Large intestine (tissue), 3 donors: ENCODE data around the gene EHBP1L1. TPM values are rescaled to one million over a fixed set of nuclear protein-coding genes. Genes with fewer than 3 reads are reported as not detected.

Experiments
- DNase-seq, 2 donors: peaks; one replicate each; pipeline versions ENCODE4 v3.0.0 to v3.0.0-alpha.2; 2013
- H3K27ac ChIP-seq: one replicate; pipeline ENCODE4 v1.5.1; 2013; ENCODE audit warnings: low read length
- H3K27me3 ChIP-seq: 2 replicates; pipeline ENCODE4 v1.6.1; 2013; ENCODE audit warnings: low read length; ENCODE audit not compliant: control insufficient read depth, insufficient read depth
- H3K36me3 ChIP-seq: 2 replicates; pipeline ENCODE4 v1.6.1; 2013; ENCODE audit warnings: low read length; ENCODE audit not compliant: control insufficient read depth, insufficient read depth
- H3K4me1 ChIP-seq: one replicate; pipeline ENCODE4 v1.6.1; 2013; ENCODE audit warnings: low read length; ENCODE audit not compliant: control insufficient read depth, insufficient read depth
- H3K4me3 ChIP-seq: one replicate; pipeline ENCODE4 v1.5.1; 2013; ENCODE audit warnings: low read length
- H3K9me3 ChIP-seq: one replicate; pipeline ENCODE4 v1.6.1; 2013; ENCODE audit warnings: mild to moderate bottlenecking, low read depth, low read length, moderate library complexity; ENCODE audit not compliant: control insufficient read depth
- WGBS: methylation state at CpG from one replicate; pipeline ENCODE4 v1.1.5; 2013; ENCODE audit warnings: low lambda C conversion rate; ENCODE audit not compliant: insufficient coverage; 5-methylcytosine and 5-hydroxymethylcytosine counted together
- polyA plus RNA-seq: library from polyadenylated mRNA; unstranded; fragments of 120-200 nt; gene quantifications from one replicate; pipeline ENCODE4 v1.2.1, GENCODE V29; 2013

The EHBP1L1 gene
- polyA plus RNA-seq, 1 donor, result 77.9 TPM

DNA sequence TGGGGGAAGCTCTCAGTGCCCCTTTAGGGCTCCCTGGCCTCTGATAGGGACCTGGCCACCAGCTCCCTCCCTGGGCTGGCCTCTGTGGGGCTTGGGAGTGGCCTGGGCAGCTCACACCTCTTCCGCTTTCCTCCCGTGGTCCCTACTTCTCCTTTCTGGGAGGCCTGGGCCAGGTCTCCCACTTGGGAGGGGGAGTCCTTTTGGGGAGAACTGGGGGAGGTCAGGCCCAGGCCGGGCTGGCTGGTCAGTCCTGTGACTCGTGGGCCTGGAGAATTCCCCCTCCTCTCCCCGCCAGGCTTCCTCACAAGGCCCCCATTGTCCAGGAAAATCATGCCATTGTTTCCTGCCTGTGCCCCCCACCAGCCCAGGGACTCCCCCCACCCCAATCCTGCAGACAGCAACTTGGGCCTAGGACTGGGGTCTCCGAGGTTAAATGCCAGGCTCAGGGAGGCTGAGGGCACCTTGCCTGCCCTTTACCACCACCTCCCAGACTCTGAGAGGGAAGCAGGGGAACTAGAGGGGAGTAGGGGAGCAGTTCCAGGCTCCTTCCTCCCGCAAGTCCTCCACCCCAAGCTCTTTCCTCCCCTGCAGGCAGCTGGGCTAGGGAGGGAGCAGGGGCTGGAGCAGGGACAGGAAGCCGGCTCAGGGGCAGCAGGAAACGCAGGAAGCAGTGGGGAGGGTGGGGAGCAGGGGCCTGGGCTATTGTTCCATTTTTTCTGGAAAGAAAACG, 35.3 kb downstream of the EHBP1L1 start:
- H3K9me3 ChIP-seq, result peaks cover 4% of the 10 kb centered on the region
- peaks cover 56% of the 10 kb centered on the region for H3K36me3 ChIP-seq
- H3K27me3 ChIP-seq, result no peaks in the 10 kb centered on the region
- H3K4me1 ChIP-seq, result peaks cover 45% of the 10 kb centered on the region
- H3K4me3 ChIP-seq, result peak overlapping the region; percentile 98
- DNase-seq, result no peak
- no peak overlapping the region for H3K27ac ChIP-seq
- no CpG with 5 or more reads among the region's 10 CpGs for WGBS

DNA sequence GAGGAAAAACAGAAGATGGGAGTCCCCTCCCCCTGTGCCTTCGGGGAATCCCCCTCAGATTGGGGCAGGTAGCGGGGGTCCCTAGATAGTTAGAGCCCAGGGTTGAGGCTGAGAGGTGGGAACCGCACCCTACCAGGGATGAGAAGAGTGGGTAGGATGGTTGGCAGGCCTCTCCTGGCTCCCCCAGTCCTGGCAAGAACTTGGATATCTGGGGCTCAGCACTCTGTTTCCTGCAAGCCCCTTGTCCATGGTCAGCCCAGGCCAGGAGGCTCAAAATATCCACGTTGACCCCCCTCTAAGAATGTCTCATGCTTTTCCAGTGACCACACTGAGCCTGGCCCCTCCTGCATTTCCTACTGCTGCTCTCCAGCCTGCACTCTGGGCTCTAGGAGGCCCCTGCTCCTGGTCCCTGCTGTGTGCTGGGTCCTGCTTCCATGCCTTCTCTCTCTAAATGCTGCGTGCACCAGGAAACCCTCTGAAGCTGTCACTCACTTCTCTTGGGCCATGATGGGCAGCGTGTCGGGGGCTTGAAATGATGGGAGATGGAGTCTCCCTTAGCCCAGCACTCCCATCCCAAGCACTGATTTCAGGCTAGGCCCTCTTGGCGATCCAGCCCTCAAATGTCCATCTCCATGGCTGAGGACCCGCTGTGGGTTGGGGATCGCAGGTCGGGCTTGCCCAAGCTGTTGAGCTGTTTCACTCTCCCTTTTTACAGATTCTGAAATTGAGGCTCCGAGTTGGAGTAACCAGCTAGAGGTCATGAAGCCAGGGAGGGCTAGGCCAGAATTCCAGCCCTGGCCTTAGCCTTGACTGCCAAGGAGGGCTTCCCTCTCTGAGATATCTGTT, 36.1 kb downstream of the EHBP1L1 start:
- no CpG with 5 or more reads among the region's 12 CpGs for WGBS

DNA sequence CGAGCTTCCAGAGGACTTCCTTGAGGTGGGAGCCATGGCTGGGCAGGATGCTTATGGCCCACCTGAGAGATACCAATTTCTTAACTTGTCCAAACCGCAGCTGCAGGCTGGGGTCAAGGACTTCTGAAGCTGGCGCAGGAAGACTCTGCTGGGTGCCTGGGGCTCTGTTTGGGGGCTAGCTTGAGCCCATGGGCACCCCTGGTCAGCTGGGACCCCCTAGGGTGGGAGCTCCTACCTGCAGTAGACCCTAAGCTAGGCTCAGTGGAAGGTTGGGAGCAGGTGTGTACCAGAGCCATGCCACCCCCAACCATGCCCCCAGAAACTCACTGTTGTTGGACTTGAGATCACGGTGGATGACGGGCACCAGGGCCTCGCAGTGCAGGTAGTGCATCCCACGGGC, 36.8 kb downstream of the EHBP1L1 start:
- no CpG with 5 or more reads among the region's 7 CpGs for whole genome bisulfite sequencing
- H3K4me1 ChIP-seq, result peaks cover 51% of the 10 kb centered on the region
- H3K36me3 ChIP-seq, result peaks cover 52% of the 10 kb centered on the region
- no peak overlapping the region for H3K27ac ChIP-seq
- no peaks in the 10 kb centered on the region for H3K9me3 ChIP-seq
- H3K27me3 ChIP-seq, result no peaks in the 10 kb centered on the region
- DNase-seq, result no peak
- H3K4me3 ChIP-seq, result peak overlapping the region; percentile 98

More for the DNA sequence above, 36.1 kb downstream of the EHBP1L1 start:
- H3K9me3 ChIP-seq, result peaks cover 4% of the 10 kb centered on the region
- H3K4me3 ChIP-seq, result peak overlapping the region; percentile 98
- H3K27ac ChIP-seq, result no peak overlapping the region
- H3K27me3 ChIP-seq, result no peaks in the 10 kb centered on the region
- no peak for DNase-seq
- peaks cover 50% of the 10 kb centered on the region for H3K36me3 ChIP-seq
- H3K4me1 ChIP-seq, result peaks cover 50% of the 10 kb centered on the region

DNA sequence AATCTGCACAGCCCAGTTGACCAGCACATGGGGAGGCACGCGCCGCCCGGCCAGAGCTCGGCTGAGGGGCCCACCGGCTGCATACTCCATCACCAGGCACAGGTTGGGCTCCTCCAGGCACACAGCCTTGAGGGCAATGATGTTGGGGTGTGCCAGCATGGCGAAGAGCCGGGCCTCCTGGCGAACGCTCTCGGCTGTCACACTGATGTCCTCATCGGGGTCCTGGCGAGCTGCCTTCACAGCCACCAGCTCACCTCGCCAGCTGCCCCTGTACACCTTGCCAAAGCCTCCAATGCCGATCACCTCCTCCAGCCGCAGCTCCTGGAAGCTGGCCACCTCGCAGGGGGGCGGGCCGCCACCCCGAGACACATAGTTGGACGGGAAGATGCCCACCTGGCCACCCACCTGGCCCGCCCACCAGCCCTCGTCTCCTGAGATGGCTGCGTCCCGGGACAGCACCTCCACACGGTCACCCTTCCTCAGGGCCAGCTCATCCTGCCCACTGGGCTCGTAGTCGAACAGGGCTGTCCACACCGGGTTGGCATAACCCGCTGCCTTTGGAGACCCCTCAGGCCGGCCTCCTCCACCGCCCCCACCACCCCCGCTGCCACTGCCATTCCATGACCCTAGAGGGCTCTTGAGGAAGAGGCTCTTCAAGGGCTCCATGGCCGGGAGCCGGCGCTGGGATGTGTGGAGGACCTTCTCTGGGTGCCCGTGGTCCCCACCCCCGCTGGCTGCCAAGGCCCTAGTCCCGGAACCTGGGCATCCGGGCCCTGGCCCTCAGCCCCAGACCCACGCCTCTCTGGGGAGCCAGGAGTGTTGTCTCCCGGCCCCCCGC, 37.5 kb downstream of the EHBP1L1 start:
- Histone ChIP-seq H3K36me3 (peaks cover 52% of the 10 kb centered on the region), H3K27me3 (no peaks in the 10 kb centered on the region), H3K27ac (peak overlapping the region; percentile 99), H3K4me3 (peak overlapping the region; percentile 98), H3K4me1 (peaks cover 45% of the 10 kb centered on the region), H3K9me3 (no peaks in the 10 kb centered on the region)
- WGBS, result no CpG with 5 or more reads among the region's 43 CpGs
- DNase-seq, result no peak

- H3K27me3 ChIP-seq, result no peaks in the 10 kb centered on the region
- H3K27ac ChIP-seq, result peak within 1 kb of the TSS; percentile 99
- H3K4me3 ChIP-seq, result peak within 1 kb of the TSS; percentile 98
- peaks cover 57% of the 10 kb centered on the region for H3K36me3 ChIP-seq
- H3K9me3 ChIP-seq, result no peaks in the 10 kb centered on the region
- H3K4me1 ChIP-seq, result peaks cover 41% of the 10 kb centered on the region
- WGBS, result no CpG with 5 or more reads among the region's 55 CpGs
- DNase-seq, result peak; percentile 100
Measured at GRCh38 chr11:65615229-65615949, 39.5 kb downstream of the EHBP1L1 start, which contains the start of gene PCNX3. PCNX3 (plus strand) TSS chr11:65615776; CDS start chr11:65616312, 536 bp downstream.

- Histone ChIP-seq H3K27ac (peak overlapping the region; percentile 75), H3K9me3 (no peaks in the 10 kb centered on the region), H3K36me3 (peaks cover 57% of the 10 kb centered on the region), H3K4me3 (peak overlapping the region; percentile 88), H3K27me3 (no peaks in the 10 kb centered on the region), H3K4me1 (peaks cover 34% of the 10 kb centered on the region)
- peak in 1 of 2 donors; percentile 46 for DNase-seq
- WGBS, result no CpG with 5 or more reads among the region's 50 CpGs
Measured at GRCh38 chr11:65615950-65616574, 40.2 kb downstream of the EHBP1L1 start.

- DNase-seq, result no peak
- Histone ChIP-seq H3K4me3 (peak overlapping the region; percentile 88), H3K4me1 (peaks cover 29% of the 10 kb centered on the region), H3K36me3 (peaks cover 59% of the 10 kb centered on the region), H3K9me3 (no peaks in the 10 kb centered on the region), H3K27me3 (no peaks in the 10 kb centered on the region), H3K27ac (no peak overlapping the region)
- no CpG with 5 or more reads among the region's 10 CpGs for WGBS
Measured at GRCh38 chr11:65616575-65617001, 40.7 kb downstream of the EHBP1L1 start.

DNA sequence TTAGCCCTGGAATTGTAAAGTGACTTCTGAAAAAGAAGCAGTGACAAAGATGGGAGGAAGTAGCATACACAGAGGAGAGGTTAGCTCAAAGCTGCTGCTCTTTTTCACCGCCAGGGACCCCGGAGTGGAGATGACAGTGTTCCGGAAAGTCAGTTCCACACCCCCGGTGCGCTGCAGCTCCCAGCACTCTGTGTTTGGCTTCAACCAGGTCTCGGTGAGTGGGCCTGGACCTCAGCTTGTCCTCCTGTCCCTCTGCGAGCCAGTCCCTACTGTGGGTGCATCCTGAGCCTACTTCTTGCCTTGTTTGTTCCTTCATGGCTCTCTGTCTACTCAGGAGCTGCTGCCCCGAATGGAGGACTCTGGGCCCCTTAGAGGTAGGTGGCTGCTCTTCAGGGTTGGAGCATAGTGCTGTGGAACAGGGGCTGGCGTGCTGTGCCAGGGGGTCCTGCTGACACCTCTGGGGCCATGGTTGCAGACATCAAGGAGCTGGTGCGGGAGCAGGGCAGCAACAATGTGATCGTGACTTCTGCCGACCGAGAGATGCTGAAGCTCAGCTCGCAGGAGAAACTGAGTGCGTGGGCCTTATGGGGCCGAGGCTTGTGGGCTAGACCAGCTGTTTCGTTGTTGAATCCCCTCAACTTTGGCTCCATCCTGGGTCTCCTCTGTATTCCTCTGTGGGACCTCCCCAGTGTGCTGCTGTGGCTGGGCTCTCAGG, 41.4 kb downstream of the EHBP1L1 start:
- no peak for DNase-seq
- Histone ChIP-seq H3K9me3 (no peaks in the 10 kb centered on the region), H3K27ac (no peak overlapping the region), H3K4me3 (peak overlapping the region; percentile 88), H3K36me3 (peaks cover 60% of the 10 kb centered on the region), H3K27me3 (no peaks in the 10 kb centered on the region), H3K4me1 (peaks cover 23% of the 10 kb centered on the region)
- WGBS, result no CpG with 5 or more reads among the region's 17 CpGs
